Measurements from ENCODE around the gene SCNM1.
A peak's percentile ranks its signal among the peaks of the same experiment; 100 is the strongest.

The SCNM1 gene
- 18.5 to 31.8 (median 19.8) reads per million in 3 donors for total RNA-seq

- DNase-seq, result peak; percentile 94 to 95 (median 95)
- Histone ChIP-seq H3K36me3 (ENCODE audit: control insufficient read depth, insufficient read depth, low read length) (peaks cover 27% of the 10 kb centered on the region), H3K27ac (ENCODE audit: insufficient read depth, low read length, poor library complexity, severe bottlenecking) (peak within 1 kb of the TSS; percentile 66), H3K27me3 (replicated peaks; ENCODE audit: control insufficient read depth, insufficient read depth, low read length, poor library complexity, severe bottlenecking) (no peaks in the 10 kb centered on the region), H3K4me1 (ENCODE audit: control insufficient read depth, insufficient read depth, low read length, poor library complexity, severe bottlenecking) (peaks cover 26% of the 10 kb centered on the region), H3K9me3 (ENCODE audit: control insufficient read depth, low read length) (no peaks in the 10 kb centered on the region), H3K4me3 (ENCODE audit: insufficient read depth, low read depth, low read length, poor library complexity, severe bottlenecking) (peak within 1 kb of the TSS; percentile 78)
Observed at GRCh38 chr1:151165738-151166504, at the start of gene SCNM1, which contains the start of gene LYSMD1. TSS of gene SCNM1 (plus strand) at chr1:151166144. CDS start at chr1:151166153, 9 bp downstream. TSS of gene LYSMD1 (minus strand) at chr1:151165902. CDS start at chr1:151165258, 644 bp downstream.

GRCh38 chr1:151124763-151125403, 41.1 kb upstream of the SCNM1 start:
- H3K27me3 ChIP-seq (replicated peaks; ENCODE audit: control insufficient read depth, insufficient read depth, low read length, poor library complexity, severe bottlenecking), result no peaks in the 10 kb centered on the region
- peaks cover 4% of the 10 kb centered on the region for H3K4me1 ChIP-seq (ENCODE audit: control insufficient read depth, insufficient read depth, low read length, poor library complexity, severe bottlenecking)
- no peak overlapping the region for H3K27ac ChIP-seq (ENCODE audit: insufficient read depth, low read length, poor library complexity, severe bottlenecking)
- H3K36me3 ChIP-seq (ENCODE audit: control insufficient read depth, insufficient read depth, low read length), result no peaks in the 10 kb centered on the region
- DNase-seq, result no peak
- no peak overlapping the region for H3K4me3 ChIP-seq (ENCODE audit: insufficient read depth, low read depth, low read length, poor library complexity, severe bottlenecking)
- H3K9me3 ChIP-seq (ENCODE audit: control insufficient read depth, low read length), result no peaks in the 10 kb centered on the region

GRCh38 chr1:151128800-151129199, 37.1 kb upstream of the SCNM1 start:
- Histone ChIP-seq H3K27ac (ENCODE audit: insufficient read depth, low read length, poor library complexity, severe bottlenecking) (no peak overlapping the region), H3K9me3 (ENCODE audit: control insufficient read depth, low read length) (no peaks in the 10 kb centered on the region), H3K4me1 (ENCODE audit: control insufficient read depth, insufficient read depth, low read length, poor library complexity, severe bottlenecking) (peaks cover 4% of the 10 kb centered on the region), H3K4me3 (ENCODE audit: insufficient read depth, low read depth, low read length, poor library complexity, severe bottlenecking) (no peak overlapping the region), H3K36me3 (ENCODE audit: control insufficient read depth, insufficient read depth, low read length) (no peaks in the 10 kb centered on the region), H3K27me3 (replicated peaks; ENCODE audit: control insufficient read depth, insufficient read depth, low read length, poor library complexity, severe bottlenecking) (no peaks in the 10 kb centered on the region)
- no peak for DNase-seq

- H3K4me3 ChIP-seq (ENCODE audit: insufficient read depth, low read depth, low read length, poor library complexity, severe bottlenecking), result peak overlapping the region; percentile 25
Observed at GRCh38 chr1:151130987-151131586, 34.9 kb upstream of the SCNM1 start.

GRCh38 chr1:151131701-151132334, 34.1 kb upstream of the SCNM1 start:
- Histone ChIP-seq H3K27ac (ENCODE audit: insufficient read depth, low read length, poor library complexity, severe bottlenecking) (no peak overlapping the region), H3K4me1 (ENCODE audit: control insufficient read depth, insufficient read depth, low read length, poor library complexity, severe bottlenecking) (no peaks in the 10 kb centered on the region), H3K4me3 (ENCODE audit: insufficient read depth, low read depth, low read length, poor library complexity, severe bottlenecking) (peak overlapping the region; percentile 25), H3K36me3 (ENCODE audit: control insufficient read depth, insufficient read depth, low read length) (no peaks in the 10 kb centered on the region), H3K9me3 (ENCODE audit: control insufficient read depth, low read length) (no peaks in the 10 kb centered on the region), H3K27me3 (replicated peaks; ENCODE audit: control insufficient read depth, insufficient read depth, low read length, poor library complexity, severe bottlenecking) (no peaks in the 10 kb centered on the region)
- no peak for DNase-seq

More at GRCh38 chr1:151130987-151131586, 34.9 kb upstream of the SCNM1 start:
- Histone ChIP-seq H3K4me1 (ENCODE audit: control insufficient read depth, insufficient read depth, low read length, poor library complexity, severe bottlenecking) (no peaks in the 10 kb centered on the region), H3K9me3 (ENCODE audit: control insufficient read depth, low read length) (no peaks in the 10 kb centered on the region), H3K36me3 (ENCODE audit: control insufficient read depth, insufficient read depth, low read length) (no peaks in the 10 kb centered on the region), H3K27ac (ENCODE audit: insufficient read depth, low read length, poor library complexity, severe bottlenecking) (no peak overlapping the region), H3K27me3 (replicated peaks; ENCODE audit: control insufficient read depth, insufficient read depth, low read length, poor library complexity, severe bottlenecking) (no peaks in the 10 kb centered on the region)
- DNase-seq, result peak; percentile 18 to 52 (median 37)

- Histone ChIP-seq H3K9me3 (ENCODE audit: control insufficient read depth, low read length) (no peaks in the 10 kb centered on the region), H3K27ac (ENCODE audit: insufficient read depth, low read length, poor library complexity, severe bottlenecking) (no peak overlapping the region), H3K36me3 (ENCODE audit: control insufficient read depth, insufficient read depth, low read length) (no peaks in the 10 kb centered on the region), H3K27me3 (replicated peaks; ENCODE audit: control insufficient read depth, insufficient read depth, low read length, poor library complexity, severe bottlenecking) (no peaks in the 10 kb centered on the region), H3K4me3 (ENCODE audit: insufficient read depth, low read depth, low read length, poor library complexity, severe bottlenecking) (no peak overlapping the region), H3K4me1 (ENCODE audit: control insufficient read depth, insufficient read depth, low read length, poor library complexity, severe bottlenecking) (no peaks in the 10 kb centered on the region)
- DNase-seq, result no peak
Observed at GRCh38 chr1:151132335-151133017, 33.5 kb upstream of the SCNM1 start.

GRCh38 chr1:151133018-151133806, 32.7 kb upstream of the SCNM1 start:
- no peaks in the 10 kb centered on the region for H3K4me1 ChIP-seq (ENCODE audit: control insufficient read depth, insufficient read depth, low read length, poor library complexity, severe bottlenecking)
- H3K27ac ChIP-seq (ENCODE audit: insufficient read depth, low read length, poor library complexity, severe bottlenecking), result no peak overlapping the region
- no peak for DNase-seq
- no peaks in the 10 kb centered on the region for H3K27me3 ChIP-seq (replicated peaks; ENCODE audit: control insufficient read depth, insufficient read depth, low read length, poor library complexity, severe bottlenecking)
- no peaks in the 10 kb centered on the region for H3K36me3 ChIP-seq (ENCODE audit: control insufficient read depth, insufficient read depth, low read length)
- H3K4me3 ChIP-seq (ENCODE audit: insufficient read depth, low read depth, low read length, poor library complexity, severe bottlenecking), result no peak overlapping the region
- no peaks in the 10 kb centered on the region for H3K9me3 ChIP-seq (ENCODE audit: control insufficient read depth, low read length)

GRCh38 chr1:151134396-151134795, 31.5 kb upstream of the SCNM1 start:
- Histone ChIP-seq H3K4me1 (ENCODE audit: control insufficient read depth, insufficient read depth, low read length, poor library complexity, severe bottlenecking) (no peaks in the 10 kb centered on the region), H3K27me3 (replicated peaks; ENCODE audit: control insufficient read depth, insufficient read depth, low read length, poor library complexity, severe bottlenecking) (no peaks in the 10 kb centered on the region), H3K27ac (ENCODE audit: insufficient read depth, low read length, poor library complexity, severe bottlenecking) (no peak overlapping the region), H3K4me3 (ENCODE audit: insufficient read depth, low read depth, low read length, poor library complexity, severe bottlenecking) (no peak overlapping the region), H3K36me3 (ENCODE audit: control insufficient read depth, insufficient read depth, low read length) (no peaks in the 10 kb centered on the region), H3K9me3 (ENCODE audit: control insufficient read depth, low read length) (no peaks in the 10 kb centered on the region)
- no peak for DNase-seq

GRCh38 chr1:151134991-151135390, 31.0 kb upstream of the SCNM1 start:
- no peaks in the 10 kb centered on the region for H3K4me1 ChIP-seq (ENCODE audit: control insufficient read depth, insufficient read depth, low read length, poor library complexity, severe bottlenecking)
- H3K27ac ChIP-seq (ENCODE audit: insufficient read depth, low read length, poor library complexity, severe bottlenecking), result no peak overlapping the region
- DNase-seq, result no peak
- H3K36me3 ChIP-seq (ENCODE audit: control insufficient read depth, insufficient read depth, low read length), result no peaks in the 10 kb centered on the region
- no peak overlapping the region for H3K4me3 ChIP-seq (ENCODE audit: insufficient read depth, low read depth, low read length, poor library complexity, severe bottlenecking)
- H3K27me3 ChIP-seq (replicated peaks; ENCODE audit: control insufficient read depth, insufficient read depth, low read length, poor library complexity, severe bottlenecking), result no peaks in the 10 kb centered on the region
- H3K9me3 ChIP-seq (ENCODE audit: control insufficient read depth, low read length), result no peaks in the 10 kb centered on the region
